ENCODE results near the gene SLC6A6.

Gene SLC6A6

DNA sequence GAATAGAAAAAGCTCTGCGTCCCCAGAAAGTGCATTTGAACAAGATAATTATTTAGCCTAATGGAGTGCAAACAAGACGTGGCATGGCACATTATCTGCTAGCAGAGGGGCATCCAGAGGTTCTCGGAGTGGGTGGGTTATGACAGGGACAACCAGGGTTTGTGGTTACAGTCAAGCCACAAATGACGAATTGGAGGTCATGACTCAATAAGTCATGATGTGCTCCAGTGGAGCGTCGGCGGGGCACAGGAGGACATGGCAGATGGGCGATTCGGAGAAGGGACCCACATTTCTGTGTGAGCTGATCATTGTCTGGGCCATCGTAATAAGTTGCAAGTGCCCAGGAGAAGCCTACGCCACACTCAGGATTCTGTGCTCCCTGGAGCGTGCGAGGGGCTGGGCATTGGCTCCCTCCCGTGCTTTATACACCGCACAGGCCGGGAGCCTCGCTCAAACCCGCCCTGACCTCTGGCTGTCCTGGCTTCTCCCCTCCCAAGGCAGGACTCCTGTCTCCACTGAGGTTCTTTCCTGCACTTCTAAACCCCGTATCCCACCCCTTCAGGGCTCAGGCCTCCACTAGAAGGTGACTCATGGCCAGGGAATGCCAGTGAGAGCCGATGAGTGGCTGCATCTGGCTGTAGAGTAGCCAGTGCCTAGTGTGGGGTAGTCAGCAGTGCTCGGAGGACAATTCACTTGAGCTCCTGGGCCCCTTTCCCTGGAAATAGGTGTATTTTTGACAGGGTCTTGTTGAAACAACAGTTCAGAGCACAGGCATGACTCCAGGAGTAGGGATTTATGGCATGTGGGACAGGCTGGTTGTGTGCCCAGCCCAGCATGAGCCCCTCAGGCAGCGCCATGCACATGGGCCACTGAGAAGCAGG, 70.3 kb downstream of the SLC6A6 start:
- Histone ChIP-seq H3K9me3 (ENCODE audit: low read length) (peaks cover 3% of the 10 kb centered on the region), H3K4me1 (ENCODE audit: insufficient read depth, low read length) (no peaks in the 10 kb centered on the region), H3K27me3 (ENCODE audit: insufficient read depth, low read length) (no peaks in the 10 kb centered on the region), H3K4me3 (ENCODE audit: low read length) (no peak overlapping the region), H3K36me3 (ENCODE audit: insufficient read depth, low read length) (no peaks in the 10 kb centered on the region), H2AFZ (ENCODE audit: low read depth, low read length) (no peak overlapping the region)

- no peaks in the 10 kb centered on the region for H3K27me3 ChIP-seq (ENCODE audit: insufficient read depth, low read length)
- peaks cover 3% of the 10 kb centered on the region for H3K9me3 ChIP-seq (ENCODE audit: low read length)
- no peak overlapping the region for H2AFZ ChIP-seq (ENCODE audit: low read depth, low read length)
- no peaks in the 10 kb centered on the region for H3K36me3 ChIP-seq (ENCODE audit: insufficient read depth, low read length)
- no peak overlapping the region for H3K4me3 ChIP-seq (ENCODE audit: low read length)
- H3K4me1 ChIP-seq (ENCODE audit: insufficient read depth, low read length): no peaks in the 10 kb centered on the region
Observed at GRCh38 chr3:14473411-14473891, 71.0 kb downstream of the SLC6A6 start.

DNA sequence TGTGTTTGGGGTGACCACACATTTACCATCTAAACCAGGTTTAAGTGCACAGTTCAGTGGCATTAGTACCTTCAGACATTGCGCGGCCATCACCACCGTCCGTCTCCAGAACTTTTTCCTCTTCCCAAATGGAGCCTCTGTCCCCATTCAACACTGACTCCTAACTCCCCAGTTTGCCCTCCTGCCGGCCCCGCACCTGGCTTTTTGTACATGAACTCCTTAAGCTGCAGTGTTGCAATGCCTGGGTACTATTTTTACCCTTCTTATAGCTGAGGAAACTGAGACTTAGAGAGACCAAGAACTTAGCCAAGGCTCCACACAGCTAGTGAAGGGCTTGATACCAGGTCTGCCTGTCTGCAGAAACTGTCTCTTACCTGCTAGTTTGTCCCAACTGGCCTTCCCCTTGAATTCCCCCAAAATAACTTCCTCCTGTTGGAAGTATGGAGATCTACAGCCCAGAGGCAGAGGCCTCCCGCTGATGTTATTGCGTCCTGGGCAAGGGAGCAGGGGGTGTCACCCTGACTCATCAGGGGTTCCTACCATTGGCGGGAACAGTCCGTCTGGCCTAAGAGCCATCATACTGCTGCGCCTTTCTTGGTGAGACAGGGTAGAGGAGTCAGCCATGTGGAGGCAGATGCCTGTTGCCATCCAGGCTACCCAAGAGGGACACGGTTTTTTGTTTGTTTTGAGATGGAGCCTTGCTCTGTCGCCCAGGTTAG, 72.1 kb downstream of the SLC6A6 start:
- peaks cover 3% of the 10 kb centered on the region for H3K9me3 ChIP-seq (ENCODE audit: low read length)
- H2AFZ ChIP-seq (ENCODE audit: low read depth, low read length): no peak overlapping the region
- no peaks in the 10 kb centered on the region for H3K4me1 ChIP-seq (ENCODE audit: insufficient read depth, low read length)
- no peaks in the 10 kb centered on the region for H3K36me3 ChIP-seq (ENCODE audit: insufficient read depth, low read length)
- no peaks in the 10 kb centered on the region for H3K27me3 ChIP-seq (ENCODE audit: insufficient read depth, low read length)
- H3K4me3 ChIP-seq (ENCODE audit: low read length): no peak overlapping the region

DNA sequence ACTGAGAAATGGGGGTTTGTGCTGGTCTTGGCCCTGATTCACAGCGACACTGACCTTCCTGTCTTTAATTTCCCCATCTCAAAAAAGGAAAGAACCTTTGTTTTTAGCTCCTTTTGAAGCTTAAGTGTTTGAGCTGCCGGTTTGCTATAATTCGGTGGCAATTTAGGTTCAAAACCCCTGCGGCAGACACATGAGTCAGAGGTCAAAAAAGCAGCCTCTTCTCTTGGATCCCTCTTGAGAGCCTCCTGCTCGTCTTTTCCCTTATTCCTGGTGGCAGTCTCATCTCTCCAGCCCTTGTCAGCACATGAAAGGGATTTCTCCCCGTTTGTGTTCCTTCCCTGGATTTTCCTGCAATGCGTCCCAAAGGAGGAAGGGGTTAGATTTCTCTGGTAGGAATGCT, 73.2 kb downstream of the SLC6A6 start:
- Histone ChIP-seq H3K36me3 (ENCODE audit: insufficient read depth, low read length) (no peaks in the 10 kb centered on the region), H2AFZ (ENCODE audit: low read depth, low read length) (no peak overlapping the region), H3K4me3 (ENCODE audit: low read length) (no peak overlapping the region), H3K4me1 (ENCODE audit: insufficient read depth, low read length) (no peaks in the 10 kb centered on the region), H3K27me3 (ENCODE audit: insufficient read depth, low read length) (no peaks in the 10 kb centered on the region), H3K9me3 (ENCODE audit: low read length) (peaks cover 3% of the 10 kb centered on the region)

- no peaks in the 10 kb centered on the region for H3K27me3 ChIP-seq (ENCODE audit: insufficient read depth, low read length)
- H3K9me3 ChIP-seq (ENCODE audit: low read length): peaks cover 3% of the 10 kb centered on the region
- no peaks in the 10 kb centered on the region for H3K36me3 ChIP-seq (ENCODE audit: insufficient read depth, low read length)
- no peak overlapping the region for H2AFZ ChIP-seq (ENCODE audit: low read depth, low read length)
- H3K4me3 ChIP-seq (ENCODE audit: low read length): no peak overlapping the region
- H3K4me1 ChIP-seq (ENCODE audit: insufficient read depth, low read length): no peaks in the 10 kb centered on the region
Observed at GRCh38 chr3:14476583-14477265, 74.3 kb downstream of the SLC6A6 start.

GRCh38 chr3:14477311-14477935, 75.0 kb downstream of the SLC6A6 start:
- Histone ChIP-seq H3K4me1 (ENCODE audit: insufficient read depth, low read length) (no peaks in the 10 kb centered on the region), H3K27me3 (ENCODE audit: insufficient read depth, low read length) (no peaks in the 10 kb centered on the region), H3K9me3 (ENCODE audit: low read length) (peaks cover 3% of the 10 kb centered on the region), H3K4me3 (ENCODE audit: low read length) (no peak overlapping the region), H3K36me3 (ENCODE audit: insufficient read depth, low read length) (no peaks in the 10 kb centered on the region), H2AFZ (ENCODE audit: low read depth, low read length) (no peak overlapping the region)

DNA sequence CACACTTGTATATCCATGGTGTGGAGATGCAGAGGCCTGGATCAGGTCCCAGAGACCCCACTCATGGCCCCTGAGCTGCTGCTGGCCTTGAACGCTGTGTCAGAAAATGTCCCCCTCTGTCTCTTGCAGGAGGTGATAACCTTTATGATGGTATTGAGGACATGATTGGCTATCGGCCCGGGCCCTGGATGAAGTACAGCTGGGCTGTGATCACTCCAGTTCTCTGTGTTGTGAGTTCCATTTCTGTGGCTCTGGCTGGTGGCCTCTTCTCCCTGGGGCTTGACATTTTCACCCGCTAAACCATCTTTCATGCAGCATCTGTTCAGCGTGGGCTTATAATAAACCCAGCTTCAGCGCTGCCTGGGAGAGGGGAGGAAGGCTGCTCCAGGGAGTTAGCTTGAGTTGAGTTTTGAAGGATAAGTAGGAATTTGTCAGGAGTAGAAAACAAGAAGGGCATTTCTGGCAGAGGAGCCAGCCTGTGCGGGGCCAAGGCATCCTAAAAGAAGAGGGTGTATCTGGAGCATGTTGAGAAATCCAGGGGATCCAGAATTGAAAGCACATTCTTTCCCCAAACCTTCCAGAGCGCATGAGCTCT, 76.6 kb downstream of the SLC6A6 start:
- Histone ChIP-seq H3K36me3 (ENCODE audit: insufficient read depth, low read length) (peaks cover 3% of the 10 kb centered on the region), H3K4me1 (ENCODE audit: insufficient read depth, low read length) (no peaks in the 10 kb centered on the region)

DNA sequence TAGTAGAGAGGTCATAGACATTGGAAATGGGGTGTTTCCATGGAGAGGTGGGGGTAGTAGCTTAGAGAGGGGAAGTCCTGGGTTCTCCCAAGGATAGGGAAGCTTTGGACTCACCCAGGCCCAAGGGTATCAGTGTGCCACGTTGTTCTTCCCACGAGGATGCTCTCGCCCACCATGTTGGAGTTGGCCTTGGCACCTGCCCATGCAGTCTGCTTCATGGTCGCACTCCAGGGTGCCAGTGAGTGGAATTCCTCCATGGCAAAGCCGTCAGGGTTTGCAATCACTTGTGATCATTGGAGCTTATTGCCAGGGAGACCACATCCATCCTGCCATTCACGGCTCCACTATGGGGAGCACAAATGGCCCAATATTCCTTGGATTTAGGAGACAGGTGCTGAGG, 77.2 kb downstream of the SLC6A6 start:
- no peak overlapping the region for H3K4me3 ChIP-seq (ENCODE audit: low read length)
- H3K4me1 ChIP-seq (ENCODE audit: insufficient read depth, low read length): no peaks in the 10 kb centered on the region
- H2AFZ ChIP-seq (ENCODE audit: low read depth, low read length): no peak overlapping the region
- H3K27me3 ChIP-seq (ENCODE audit: insufficient read depth, low read length): no peaks in the 10 kb centered on the region
- peaks cover 3% of the 10 kb centered on the region for H3K36me3 ChIP-seq (ENCODE audit: insufficient read depth, low read length)
- no peaks in the 10 kb centered on the region for H3K9me3 ChIP-seq (ENCODE audit: low read length)

More for the DNA sequence above, 76.6 kb downstream of the SLC6A6 start:
- no peak overlapping the region for H3K4me3 ChIP-seq (ENCODE audit: low read length)
- H3K9me3 ChIP-seq (ENCODE audit: low read length): no peaks in the 10 kb centered on the region
- no peak overlapping the region for H2AFZ ChIP-seq (ENCODE audit: low read depth, low read length)
- no peaks in the 10 kb centered on the region for H3K27me3 ChIP-seq (ENCODE audit: insufficient read depth, low read length)

DNA sequence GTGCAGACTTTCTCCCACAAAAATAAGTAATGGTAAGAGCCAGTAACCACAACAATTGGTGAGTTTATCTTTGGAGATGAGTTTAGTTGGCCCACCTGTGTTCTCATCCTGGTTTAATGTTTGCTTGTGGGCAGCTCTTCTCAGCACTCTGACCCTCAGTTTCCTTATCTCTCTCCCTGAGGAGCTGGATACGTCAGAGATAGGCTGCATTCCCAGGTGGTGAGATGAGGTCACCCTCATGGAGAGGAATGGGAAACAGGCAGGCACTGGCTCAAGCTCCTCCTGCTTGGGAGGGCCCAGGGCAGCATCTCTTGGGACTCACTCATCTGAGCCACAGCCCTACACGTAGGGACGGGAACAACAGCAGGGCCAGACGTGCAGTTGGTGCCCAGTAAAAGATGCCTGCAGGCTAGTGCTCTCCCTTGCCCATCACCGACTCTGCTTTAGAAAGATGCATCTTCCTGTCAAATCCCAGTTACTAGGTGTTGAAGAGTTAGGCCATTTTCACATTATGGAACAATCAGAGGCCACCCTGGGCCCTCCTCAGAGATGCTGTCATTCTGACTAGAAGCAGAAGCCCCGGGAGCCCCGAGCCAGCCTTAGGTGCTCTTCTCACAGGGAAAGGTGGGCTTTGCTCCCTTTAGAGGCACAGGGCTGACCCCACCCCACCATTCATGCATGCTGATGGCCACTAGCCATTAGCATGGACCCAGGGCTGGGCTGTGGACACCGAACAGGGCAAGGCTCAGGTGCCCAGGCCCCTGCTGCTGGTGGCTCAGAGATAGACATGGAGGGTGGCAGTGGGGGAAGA, 78.0 kb downstream of the SLC6A6 start:
- Histone ChIP-seq H3K9me3 (ENCODE audit: low read length) (no peaks in the 10 kb centered on the region), H3K4me1 (ENCODE audit: insufficient read depth, low read length) (no peaks in the 10 kb centered on the region), H3K4me3 (ENCODE audit: low read length) (no peak overlapping the region), H2AFZ (ENCODE audit: low read depth, low read length) (no peak overlapping the region), H3K27me3 (ENCODE audit: insufficient read depth, low read length) (no peaks in the 10 kb centered on the region), H3K36me3 (ENCODE audit: insufficient read depth, low read length) (peaks cover 3% of the 10 kb centered on the region)

GRCh38 chr3:14481018-14481645, 78.7 kb downstream of the SLC6A6 start:
- peaks cover 3% of the 10 kb centered on the region for H3K36me3 ChIP-seq (ENCODE audit: insufficient read depth, low read length)
- H3K4me1 ChIP-seq (ENCODE audit: insufficient read depth, low read length): no peaks in the 10 kb centered on the region
- H2AFZ ChIP-seq (ENCODE audit: low read depth, low read length): no peak overlapping the region
- no peaks in the 10 kb centered on the region for H3K27me3 ChIP-seq (ENCODE audit: insufficient read depth, low read length)
- H3K9me3 ChIP-seq (ENCODE audit: low read length): no peaks in the 10 kb centered on the region
- no peak overlapping the region for H3K4me3 ChIP-seq (ENCODE audit: low read length)

DNA sequence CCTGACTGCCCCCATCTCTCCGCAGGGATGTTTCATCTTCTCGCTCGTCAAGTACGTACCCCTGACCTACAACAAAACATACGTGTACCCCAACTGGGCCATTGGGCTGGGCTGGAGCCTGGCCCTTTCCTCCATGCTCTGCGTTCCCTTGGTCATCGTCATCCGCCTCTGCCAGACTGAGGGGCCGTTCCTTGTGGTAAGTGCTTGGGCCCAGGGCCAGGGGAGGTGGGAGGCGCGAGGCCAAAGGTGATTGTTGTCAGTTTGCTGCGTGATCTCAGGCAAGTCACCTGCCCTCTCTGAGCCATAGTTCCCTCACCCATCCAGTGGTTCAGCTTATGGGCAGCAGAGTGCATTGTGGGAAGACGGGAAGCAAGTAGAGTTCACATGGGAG, 79.2 kb downstream of the SLC6A6 start:
- H3K4me3 ChIP-seq (ENCODE audit: low read length): no peak overlapping the region
- no peaks in the 10 kb centered on the region for H3K9me3 ChIP-seq (ENCODE audit: low read length)
- H3K36me3 ChIP-seq (ENCODE audit: insufficient read depth, low read length): peaks cover 3% of the 10 kb centered on the region
- H2AFZ ChIP-seq (ENCODE audit: low read depth, low read length): no peak overlapping the region
- H3K27me3 ChIP-seq (ENCODE audit: insufficient read depth, low read length): no peaks in the 10 kb centered on the region
- H3K4me1 ChIP-seq (ENCODE audit: insufficient read depth, low read length): no peaks in the 10 kb centered on the region
